HEK293 (cell line): ENCODE measurements around the gene GPS1.
A peak's percentile ranks its signal among the peaks of the same experiment; 100 is the strongest.

ENCODE experiments used
- ATF2 ChIP-seq: fragments of 450-650 bp; formaldehyde crosslinking; IDR thresholded peaks from 2 replicates; pipeline ENCODE4 v1.5.1; 2016; ENCODE audit warnings: missing biosample characterization, missing genetic modification characterization, low read depth
- CTCF ChIP-seq: fragments of 450-650 bp; formaldehyde crosslinking; IDR thresholded peaks from 2 replicates; pipeline ENCODE4 v1.5.1; 2016; ENCODE audit warnings: missing biosample characterization, missing genetic modification characterization
- ELK4 ChIP-seq: IDR thresholded peaks from 2 replicates; pipeline ENCODE4 v1.6.1; 2011; ENCODE audit warnings: mild to moderate bottlenecking, low read depth, low read length, borderline replicate concordance
- SALL2 ChIP-seq: fragments of 450-650 bp; formaldehyde crosslinking; IDR thresholded peaks from 2 replicates; pipeline ENCODE4 v1.5.0; 2017; ENCODE audit warnings: missing biosample characterization, mild to moderate bottlenecking, missing genetic modification characterization, borderline replicate concordance
- TSHZ1 ChIP-seq: fragments of 450-650 bp; formaldehyde crosslinking; IDR thresholded peaks from 2 replicates; pipeline ENCODE4 v1.5.1; 2016; ENCODE audit warnings: missing biosample characterization, missing genetic modification characterization, borderline replicate concordance
- ZBTB26 ChIP-seq: fragments of 450-650 bp; formaldehyde crosslinking; optimal IDR thresholded peaks from 2 replicates; pipeline ENCODE3; 2016; ENCODE audit warnings: missing biosample characterization, mild to moderate bottlenecking, missing genetic modification characterization
- ZBTB44 ChIP-seq: fragments of 450-650 bp; IDR thresholded peaks from 2 replicates; pipeline ENCODE4 v1.5.1; 2018; ENCODE audit warnings: missing biosample characterization, mild to moderate bottlenecking, missing genetic modification characterization
- ZNF202 ChIP-seq: fragments of 450-650 bp; formaldehyde crosslinking; IDR thresholded peaks from 2 replicates; pipeline ENCODE4 v1.5.1; 2016; ENCODE audit warnings: missing biosample characterization, missing genetic modification characterization, borderline replicate concordance
- ZNF280D ChIP-seq: fragments of 450-650 bp; formaldehyde crosslinking; IDR thresholded peaks from 2 replicates; pipeline ENCODE4 v1.5.1; 2016; ENCODE audit warnings: missing biosample characterization, missing genetic modification characterization
- ZXDB ChIP-seq: fragments of 450-650 bp; formaldehyde crosslinking; IDR thresholded peaks from 2 replicates; pipeline ENCODE4 v1.5.1; 2016; ENCODE audit warnings: missing biosample characterization, missing genetic modification characterization

- TF ChIP-seq ZNF202 (tag by site-specific recombination) (no peak), CTCF (tag by site-specific recombination) (no peak), ATF2 (tag by site-specific recombination) (no peak), ZNF280D (tag by site-specific recombination) (no peak), SALL2 (tag by site-specific recombination) (no peak), TSHZ1 (no peak), ELK4 (no peak), ZBTB44 (no peak), ZXDB (no peak), ZBTB26 (peak; percentile 33)
Observed at GRCh38 chr17:82005701-82006348, 45.9 kb upstream of the GPS1 start.
